ENCODE measurements around the gene RCSD1.

The RCSD1 gene

GRCh38 chr1:167650269-167651160 lies 20.5 kb downstream of the RCSD1 start:
- no peaks in the 10 kb centered on the region for H3K27me3 Mint-ChIP-seq
- peaks cover 9% of the 10 kb centered on the region for H3K36me3 Mint-ChIP-seq (ENCODE audit: insufficient read depth)
- H3K27ac Mint-ChIP-seq (ENCODE audit: low read depth), result peak overlapping the region; percentile 90
- H3K4me1 Mint-ChIP-seq, result peaks cover 84% of the 10 kb centered on the region
- no peak for DNase-seq (ENCODE audit: low spot score in 2 of 2)
- peak; percentile 47 for ATAC-seq (replicated peaks; ENCODE audit: extremely low read depth, poor library complexity, severe bottlenecking)
- no peaks in the 10 kb centered on the region for H3K9me3 Mint-ChIP-seq
- H3K4me3 Mint-ChIP-seq, result peak overlapping the region; percentile 71

GRCh38 chr1:167651161-167651693 lies 21.2 kb downstream of the RCSD1 start:
- Mint-ChIP-seq H3K27me3 (no peaks in the 10 kb centered on the region), H3K36me3 (ENCODE audit: insufficient read depth) (peaks cover 11% of the 10 kb centered on the region), H3K4me1 (peaks cover 81% of the 10 kb centered on the region), H3K27ac (ENCODE audit: low read depth) (peak overlapping the region; percentile 90), H3K4me3 (peak overlapping the region; percentile 71), H3K9me3 (no peaks in the 10 kb centered on the region)
- peak; percentile 61 for ATAC-seq (replicated peaks; ENCODE audit: extremely low read depth, poor library complexity, severe bottlenecking)
- no peak for DNase-seq (ENCODE audit: low spot score in 2 of 2)

- DNase-seq (ENCODE audit: low spot score in 2 of 2), result no peak
- Mint-ChIP-seq H3K4me1 (peaks cover 82% of the 10 kb centered on the region), H3K9me3 (no peaks in the 10 kb centered on the region), H3K27ac (ENCODE audit: low read depth) (peak overlapping the region; percentile 70), H3K27me3 (no peaks in the 10 kb centered on the region), H3K4me3 (peak overlapping the region; percentile 11), H3K36me3 (ENCODE audit: insufficient read depth) (peaks cover 18% of the 10 kb centered on the region)
- ATAC-seq (replicated peaks; ENCODE audit: extremely low read depth, poor library complexity, severe bottlenecking), result no peak
These were observed 25.0 kb downstream of the RCSD1 start for GRCh38 chr1:167654975-167655575.

GRCh38 chr1:167656657-167657056 lies 26.6 kb downstream of the RCSD1 start:
- Mint-ChIP-seq H3K27me3 (no peaks in the 10 kb centered on the region), H3K27ac (ENCODE audit: low read depth) (peak overlapping the region; percentile 19), H3K4me1 (peaks cover 82% of the 10 kb centered on the region), H3K9me3 (no peaks in the 10 kb centered on the region), H3K36me3 (ENCODE audit: insufficient read depth) (peaks cover 18% of the 10 kb centered on the region), H3K4me3 (no peak overlapping the region)
- DNase-seq (ENCODE audit: low spot score in 2 of 2) (no peak), ATAC-seq (replicated peaks; ENCODE audit: extremely low read depth, poor library complexity, severe bottlenecking) (no peak)

- peaks cover 21% of the 10 kb centered on the region for H3K36me3 Mint-ChIP-seq (ENCODE audit: insufficient read depth)
- H3K4me3 Mint-ChIP-seq, result peak overlapping the region; percentile 9
- peak overlapping the region; percentile 64 for H3K27ac Mint-ChIP-seq (ENCODE audit: low read depth)
These were observed 28.7 kb downstream of the RCSD1 start for GRCh38 chr1:167658574-167659328.

GRCh38 chr1:167659450-167659849 lies 29.4 kb downstream of the RCSD1 start:
- H3K27ac Mint-ChIP-seq (ENCODE audit: low read depth), result peak overlapping the region; percentile 30
- no peak overlapping the region for H3K4me3 Mint-ChIP-seq
- H3K9me3 Mint-ChIP-seq, result no peaks in the 10 kb centered on the region
- peaks cover 23% of the 10 kb centered on the region for H3K36me3 Mint-ChIP-seq (ENCODE audit: insufficient read depth)
- peaks cover 87% of the 10 kb centered on the region for H3K4me1 Mint-ChIP-seq
- no peaks in the 10 kb centered on the region for H3K27me3 Mint-ChIP-seq
- ATAC-seq (replicated peaks; ENCODE audit: extremely low read depth, poor library complexity, severe bottlenecking) (no peak), DNase-seq (ENCODE audit: low spot score in 2 of 2) (no peak)

More at GRCh38 chr1:167658574-167659328, 28.7 kb downstream of the RCSD1 start:
- DNase-seq (ENCODE audit: low spot score in 2 of 2), result no peak
- no peaks in the 10 kb centered on the region for H3K27me3 Mint-ChIP-seq
- peaks cover 89% of the 10 kb centered on the region for H3K4me1 Mint-ChIP-seq
- no peak for ATAC-seq (replicated peaks; ENCODE audit: extremely low read depth, poor library complexity, severe bottlenecking)
- H3K9me3 Mint-ChIP-seq, result no peaks in the 10 kb centered on the region

GRCh38 chr1:167659881-167660280 lies 29.8 kb downstream of the RCSD1 start:
- Mint-ChIP-seq H3K9me3 (no peaks in the 10 kb centered on the region), H3K4me1 (peaks cover 87% of the 10 kb centered on the region), H3K27ac (ENCODE audit: low read depth) (peak overlapping the region; percentile 30), H3K4me3 (peak overlapping the region; percentile 23), H3K27me3 (no peaks in the 10 kb centered on the region), H3K36me3 (ENCODE audit: insufficient read depth) (peaks cover 28% of the 10 kb centered on the region)
- DNase-seq (ENCODE audit: low spot score in 2 of 2) (no peak), ATAC-seq (replicated peaks; ENCODE audit: extremely low read depth, poor library complexity, severe bottlenecking) (no peak)

GRCh38 chr1:167661527-167662426 lies 31.7 kb downstream of the RCSD1 start:
- Mint-ChIP-seq H3K27ac (ENCODE audit: low read depth) (peak overlapping the region; percentile 65), H3K4me1 (peaks cover 94% of the 10 kb centered on the region), H3K9me3 (no peaks in the 10 kb centered on the region), H3K36me3 (ENCODE audit: insufficient read depth) (peaks cover 23% of the 10 kb centered on the region), H3K27me3 (no peaks in the 10 kb centered on the region), H3K4me3 (no peak overlapping the region)
- no peak for ATAC-seq (replicated peaks; ENCODE audit: extremely low read depth, poor library complexity, severe bottlenecking)
- DNase-seq (ENCODE audit: low spot score in 2 of 2), result no peak

- H3K4me1 Mint-ChIP-seq, result peaks cover 96% of the 10 kb centered on the region
- no peak for DNase-seq (ENCODE audit: low spot score in 2 of 2)
These were observed 33.2 kb downstream of the RCSD1 start for GRCh38 chr1:167663002-167663772.

GRCh38 chr1:167665469-167665868 lies 35.4 kb downstream of the RCSD1 start:
- Mint-ChIP-seq H3K9me3 (no peaks in the 10 kb centered on the region), H3K4me1 (peaks cover 95% of the 10 kb centered on the region), H3K27me3 (no peaks in the 10 kb centered on the region), H3K27ac (ENCODE audit: low read depth) (peak overlapping the region; percentile 72), H3K4me3 (no peak overlapping the region), H3K36me3 (ENCODE audit: insufficient read depth) (peaks cover 25% of the 10 kb centered on the region)
- DNase-seq (ENCODE audit: low spot score in 2 of 2) (no peak), ATAC-seq (replicated peaks; ENCODE audit: extremely low read depth, poor library complexity, severe bottlenecking) (no peak)

More at GRCh38 chr1:167663002-167663772, 33.2 kb downstream of the RCSD1 start:
- Mint-ChIP-seq H3K9me3 (no peaks in the 10 kb centered on the region), H3K27me3 (no peaks in the 10 kb centered on the region), H3K4me3 (no peak overlapping the region), H3K36me3 (ENCODE audit: insufficient read depth) (peaks cover 25% of the 10 kb centered on the region), H3K27ac (ENCODE audit: low read depth) (peak overlapping the region; percentile 36)
- ATAC-seq (replicated peaks; ENCODE audit: extremely low read depth, poor library complexity, severe bottlenecking), result no peak

GRCh38 chr1:167666416-167666815 lies 36.4 kb downstream of the RCSD1 start:
- peak overlapping the region; percentile 38 for H3K27ac Mint-ChIP-seq (ENCODE audit: low read depth)

More at GRCh38 chr1:167666416-167666815, 36.4 kb downstream of the RCSD1 start:
- ATAC-seq (replicated peaks; ENCODE audit: extremely low read depth, poor library complexity, severe bottlenecking) (no peak), DNase-seq (ENCODE audit: low spot score in 2 of 2) (no peak)
- H3K4me1 Mint-ChIP-seq, result peaks cover 95% of the 10 kb centered on the region
- no peak overlapping the region for H3K4me3 Mint-ChIP-seq
- H3K9me3 Mint-ChIP-seq, result no peaks in the 10 kb centered on the region
- no peaks in the 10 kb centered on the region for H3K27me3 Mint-ChIP-seq
- H3K36me3 Mint-ChIP-seq (ENCODE audit: insufficient read depth), result peaks cover 30% of the 10 kb centered on the region

Measured in central memory CD8-positive, alpha-beta T cell (primary cell).